Prostate gland (tissue), 2 donors: ENCODE results near the gene RNF113B.

ENCODE experiments used
- CTCF ChIP-seq, 4 experiments: fragments of 200-600 bp in 2 of 4; fragments of 450-650 bp in 2 of 4; sonication (generic) in 2 of 4; IDR thresholded peaks; 1 replicate in 3 of 4; 2 replicates in 1 of 4; pipeline ENCODE4 v1.5.1; 2016 to 2019; ENCODE audit warnings: antibody characterized with exemption in 4 of 4, mild to moderate bottlenecking in 2 of 4, moderate library complexity in 2 of 4
- POLR2AphosphoS5 ChIP-seq: sonication (generic); formaldehyde crosslinking; IDR thresholded peaks from one replicate; pipeline ENCODE4 v1.6.1; 2017; ENCODE audit warnings: antibody characterized with exemption

- TF ChIP-seq CTCF (IDR thresholded peaks at IDR 0.05) (no peak), POLR2AphosphoS5 (no peak)
Observed at GRCh38 chr13:98212763-98213162, 35.7 kb upstream of the RNF113B start.
